8988T (cell line): ENCODE measurements around the gene KLF14.
A peak's percentile ranks its signal among the peaks of the same experiment; 100 is the strongest.
"Not testable (repeated sequence)": the region's sequence is repeated elsewhere in the genome, so short reads cannot be mapped to it uniquely, and the experiment has no call there.

Experiments used
- DNase-seq: peaks from one replicate; pipeline ENCODE4 v3.0.0; 2011

Gene KLF14

DNA sequence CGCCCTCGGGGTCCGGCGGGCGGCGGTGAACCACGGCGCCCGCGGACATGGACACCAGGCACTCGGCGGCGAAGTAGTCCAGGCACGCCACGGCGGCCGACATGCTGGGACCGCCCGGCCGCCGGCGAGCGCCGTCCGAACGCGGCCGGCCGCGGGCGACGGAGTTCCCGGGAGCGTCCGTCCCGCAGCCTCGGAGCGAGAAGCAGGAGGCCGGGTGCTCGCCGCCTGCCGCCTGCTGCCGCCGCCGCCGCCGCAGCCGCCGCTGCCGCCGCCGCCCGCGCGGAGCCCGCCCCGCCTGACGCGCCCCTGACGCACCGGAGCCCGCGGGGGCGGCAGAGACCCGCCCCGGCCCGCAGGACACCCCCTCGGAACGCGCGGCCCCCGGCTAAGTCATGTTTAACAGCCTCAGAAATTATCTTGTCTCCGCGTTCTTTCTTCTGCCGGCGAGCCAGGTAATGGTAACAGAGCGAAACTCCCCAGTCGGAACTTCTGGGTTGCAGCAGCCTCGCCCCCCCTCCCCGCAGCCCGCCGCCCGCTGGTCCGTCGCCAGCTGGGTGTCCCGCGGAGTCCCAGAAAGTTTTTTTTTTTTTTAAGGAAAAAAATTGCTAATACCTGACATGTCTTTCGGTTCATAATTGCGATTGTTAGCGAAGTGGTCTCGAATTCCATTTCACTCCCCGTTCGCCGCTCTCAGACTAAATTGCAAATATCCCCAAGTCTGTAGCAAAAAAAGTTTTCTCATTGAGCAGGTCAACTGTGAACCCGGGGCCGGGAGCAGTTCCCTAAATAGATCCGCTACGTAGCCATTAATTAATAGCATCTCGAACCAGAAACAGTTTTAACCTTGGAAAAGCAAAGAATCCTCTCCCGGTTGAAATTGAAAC lies at the start of gene KLF14:
KLF14 (minus strand) TSS at position 277 of the 884 bp plus-strand sequence; CDS start at position 103, 174 bp downstream.
- peak; percentile 58 for DNase-seq

DNA sequence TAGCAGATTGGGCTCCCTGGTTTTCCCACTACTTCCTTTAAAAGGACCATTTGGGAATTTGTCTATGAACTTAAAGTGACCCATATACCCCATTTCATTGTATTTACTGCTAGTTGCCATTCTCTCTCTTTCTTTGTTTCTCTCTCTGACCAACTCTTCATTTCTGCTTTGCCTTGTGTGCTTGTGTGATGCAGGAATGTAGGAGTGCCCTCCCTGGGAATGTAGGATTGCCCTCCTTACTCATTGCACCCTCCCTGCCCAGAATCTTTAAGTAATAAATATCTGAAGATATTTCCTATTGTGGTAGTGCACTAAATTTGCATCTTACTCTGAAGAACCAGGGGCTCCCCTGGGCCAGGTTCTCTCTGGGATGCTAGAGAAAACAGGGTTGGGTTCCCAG lies 47.3 kb upstream of the KLF14 start:
- no peak for DNase-seq

DNA sequence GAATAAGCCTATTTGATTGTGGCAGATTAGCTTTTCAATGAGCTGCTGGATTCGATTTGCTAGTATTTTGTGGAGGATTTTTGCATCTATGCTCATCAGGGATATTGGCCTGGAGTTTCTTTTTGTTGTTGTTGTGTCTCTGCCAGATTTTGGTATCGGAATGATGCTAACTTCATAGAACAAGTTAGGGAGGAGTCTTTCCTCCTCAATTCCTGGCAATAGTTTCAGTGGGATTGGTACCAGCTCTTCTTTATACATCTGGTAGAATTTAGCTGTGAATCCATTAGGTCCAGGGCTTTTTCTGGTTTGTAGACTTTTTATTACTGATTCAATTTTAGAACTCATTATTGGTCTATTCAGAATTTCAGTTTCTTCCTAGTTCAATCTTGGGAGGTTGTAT lies 43.4 kb upstream of the KLF14 start:
- no peak for DNase-seq

DNA sequence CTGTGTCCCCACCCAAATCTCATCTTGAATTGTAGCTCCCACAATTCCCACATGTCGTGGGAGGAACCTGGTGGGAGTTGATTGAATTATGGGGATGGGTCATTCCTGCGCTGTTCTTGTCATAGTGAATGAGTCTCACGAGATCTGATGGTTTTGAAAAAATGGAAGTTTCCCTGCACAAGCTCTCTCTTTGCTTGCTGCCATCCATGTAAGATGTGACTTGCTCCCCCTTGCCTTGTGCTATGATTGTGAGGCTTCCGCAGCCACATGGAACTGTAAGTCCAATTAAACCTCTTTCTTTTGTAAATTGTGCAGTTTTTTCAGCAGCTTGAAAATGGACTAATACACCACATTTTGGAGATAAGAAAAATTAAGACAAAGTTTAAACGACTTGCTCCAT lies 38.4 kb upstream of the KLF14 start:
- DNase-seq, result not testable (repeated sequence)

DNA sequence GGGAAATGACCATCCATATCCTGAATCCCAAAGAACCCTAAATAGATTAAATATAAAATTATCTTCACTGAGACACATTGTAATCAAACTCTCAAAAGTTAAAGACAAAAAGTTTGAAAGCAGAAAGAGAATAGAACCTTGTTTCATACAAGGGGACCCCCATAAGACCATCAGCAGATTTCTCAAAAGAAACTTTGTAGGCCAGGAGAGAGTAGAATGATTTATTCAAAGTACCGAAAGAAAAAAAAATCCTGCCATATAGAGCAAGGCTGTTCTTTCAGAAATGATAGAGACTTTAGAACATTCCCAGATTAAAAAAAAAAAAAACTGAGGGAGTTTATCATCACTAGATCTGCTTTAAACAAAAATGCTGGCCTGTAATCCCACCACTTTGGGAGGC lies 34.8 kb upstream of the KLF14 start:
- DNase-seq, result no peak

- not testable (repeated sequence) for DNase-seq
Measured at GRCh38 chr7:130764569-130764968, 30.6 kb upstream of the KLF14 start.

DNA sequence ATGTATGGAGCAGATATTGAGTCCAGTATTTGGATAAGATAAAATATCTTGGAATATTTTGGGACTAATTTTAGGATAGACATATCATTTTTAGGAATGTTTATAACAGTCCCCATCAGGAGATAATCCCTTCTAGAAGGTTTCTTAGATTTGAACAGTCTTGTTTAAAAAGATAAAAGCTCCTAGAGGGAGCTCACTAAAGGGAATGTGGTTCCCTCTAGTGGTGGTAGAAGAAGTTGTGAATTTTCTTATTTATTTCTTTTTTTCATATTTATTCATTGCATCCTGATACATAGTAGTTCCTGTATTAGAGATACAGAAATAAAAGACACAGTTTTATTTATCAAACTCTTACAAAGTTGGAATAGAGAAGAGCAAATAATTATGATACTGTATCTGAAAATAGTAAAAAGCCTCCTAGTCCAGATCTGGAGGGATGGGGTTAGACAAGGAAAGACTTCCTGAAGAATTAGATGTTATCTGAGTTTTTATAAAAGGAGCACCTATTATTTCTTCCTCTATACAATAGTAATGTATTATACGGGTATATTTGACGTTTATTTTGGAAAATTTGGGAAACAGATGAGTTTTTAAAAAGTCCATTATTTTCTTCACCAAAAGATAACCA lies 24.5 kb upstream of the KLF14 start:
- DNase-seq, result no peak

- no peak for DNase-seq
Measured at GRCh38 chr7:130756316-130756715, 22.3 kb upstream of the KLF14 start.

- no peak for DNase-seq
Measured at GRCh38 chr7:130752424-130752823, 18.4 kb upstream of the KLF14 start.

DNA sequence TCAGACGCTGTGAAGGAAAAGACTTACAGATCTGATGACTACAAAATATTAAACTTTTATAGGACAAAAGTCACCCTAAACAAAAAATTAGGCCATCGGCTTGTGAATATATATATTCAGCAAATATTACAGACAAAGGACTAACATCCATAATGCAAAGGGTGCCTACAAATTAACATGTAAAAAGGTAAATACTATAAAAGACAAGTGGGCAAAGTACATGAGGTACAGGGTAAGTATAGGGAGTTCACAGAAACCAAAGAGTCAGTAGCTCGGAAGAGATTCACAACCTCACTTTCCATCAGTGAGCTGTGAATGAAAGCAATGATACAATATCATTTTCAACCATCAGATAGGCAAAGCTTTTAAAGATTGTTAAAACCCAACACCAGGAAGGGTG lies 16.7 kb upstream of the KLF14 start:
- DNase-seq, result no peak

DNA sequence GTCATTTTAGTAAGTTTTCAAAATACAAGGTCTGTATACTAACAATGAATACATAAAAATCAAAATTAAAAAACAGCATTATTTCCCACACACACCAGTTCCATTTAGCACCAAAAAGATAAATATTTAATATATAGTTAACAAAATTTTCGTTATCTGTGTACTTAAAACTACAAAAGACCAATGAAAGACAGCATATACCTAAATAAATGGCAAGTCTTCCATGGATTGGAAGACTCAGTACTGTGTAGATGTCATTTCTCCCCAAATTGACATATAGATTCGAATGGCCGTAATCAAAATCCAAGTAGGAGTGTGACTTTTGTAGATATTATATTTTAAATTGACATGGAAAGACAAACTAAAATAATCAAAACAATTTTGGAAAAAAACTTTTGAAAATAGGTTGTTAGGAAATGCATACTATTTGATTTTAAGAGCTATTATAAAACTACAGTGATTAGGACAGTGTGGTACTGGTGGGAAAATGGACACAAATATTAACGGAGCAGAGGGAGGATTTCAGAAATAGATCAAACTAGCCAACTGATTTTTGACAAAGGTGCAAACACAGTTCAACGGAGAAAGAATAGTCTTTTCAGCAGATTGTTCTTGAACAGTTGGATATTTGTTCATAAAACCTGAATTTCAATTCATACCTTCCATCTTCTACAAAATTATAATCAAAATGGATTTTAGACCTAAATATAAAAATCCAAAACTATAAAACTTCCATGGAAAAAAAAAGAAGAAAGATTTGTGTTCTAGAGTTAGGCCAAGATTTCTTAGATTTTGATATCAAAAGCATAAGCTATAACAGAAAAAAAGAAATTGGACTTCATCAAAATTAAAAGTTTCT lies 14.8 kb upstream of the KLF14 start:
- no peak for DNase-seq

- DNase-seq, result no peak
Measured at GRCh38 chr7:130741331-130741995, 7.5 kb upstream of the KLF14 start.

DNA sequence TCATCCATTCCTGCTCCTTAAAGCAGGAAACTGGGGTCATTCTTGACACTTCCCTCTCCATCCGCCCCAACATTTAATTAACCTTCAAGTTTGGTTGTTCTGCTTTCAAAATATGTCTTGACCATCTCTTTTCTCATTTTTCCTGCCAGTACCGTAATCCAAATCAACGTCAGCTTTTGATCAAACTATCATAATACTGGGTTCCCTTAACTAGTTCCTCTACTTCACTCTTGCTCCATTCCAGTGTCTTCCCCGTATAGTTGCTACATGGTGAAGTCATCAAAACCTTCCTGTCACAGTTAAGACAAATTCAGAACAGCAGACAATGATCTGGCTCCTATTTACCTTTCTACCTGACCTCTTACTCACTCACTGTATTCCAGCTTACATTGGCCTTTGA lies 6.6 kb upstream of the KLF14 start:
- DNase-seq, result no peak

- DNase-seq, result no peak
Measured at GRCh38 chr7:130736298-130736900, 2.4 kb upstream of the KLF14 start.

GRCh38 chr7:130734815-130735716 lies 1.1 kb upstream of the KLF14 start:
- no peak for DNase-seq

- DNase-seq, result peak; percentile 14
Measured at GRCh38 chr7:130732980-130733930, 752 bp downstream of the KLF14 start.

GRCh38 chr7:130723784-130724183 lies 10.2 kb downstream of the KLF14 start:
- no peak for DNase-seq

DNA sequence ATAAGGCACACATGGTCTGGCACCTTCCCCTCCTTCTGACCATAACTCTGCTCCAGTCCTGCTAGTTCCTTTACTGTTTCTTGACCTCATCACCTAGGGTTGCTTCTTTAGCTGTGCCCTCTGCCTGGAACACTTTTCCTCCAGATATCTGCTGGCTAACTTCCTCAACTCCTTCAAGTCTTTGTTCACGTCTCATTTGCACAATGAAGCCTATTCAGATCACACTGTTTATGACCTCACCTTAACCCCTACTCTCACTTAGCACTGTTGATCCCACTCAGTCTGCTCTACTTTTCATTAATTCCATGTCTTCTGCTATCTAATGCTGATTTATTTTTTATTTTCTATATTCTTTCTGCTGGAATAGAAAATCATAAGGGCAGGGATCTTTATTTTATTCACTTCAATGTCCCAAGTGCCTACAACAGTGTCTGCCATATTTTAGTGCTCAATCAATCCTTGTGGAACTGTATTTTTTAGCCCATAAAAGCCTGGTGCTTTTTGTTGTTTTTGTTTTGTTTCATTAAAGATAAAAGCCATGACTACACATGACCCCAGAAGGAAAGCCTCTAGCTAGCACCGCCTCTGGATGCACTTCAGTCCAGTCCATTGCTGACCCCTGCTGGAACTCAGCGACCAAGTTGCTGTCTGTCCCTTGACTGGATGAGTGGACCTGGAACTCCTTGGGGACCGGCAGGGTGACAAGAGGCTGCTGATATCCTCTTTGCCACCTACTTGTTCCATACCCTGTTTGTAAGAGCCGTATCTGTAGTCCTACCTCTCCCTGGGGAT lies 12.3 kb downstream of the KLF14 start:
- DNase-seq, result no peak

DNA sequence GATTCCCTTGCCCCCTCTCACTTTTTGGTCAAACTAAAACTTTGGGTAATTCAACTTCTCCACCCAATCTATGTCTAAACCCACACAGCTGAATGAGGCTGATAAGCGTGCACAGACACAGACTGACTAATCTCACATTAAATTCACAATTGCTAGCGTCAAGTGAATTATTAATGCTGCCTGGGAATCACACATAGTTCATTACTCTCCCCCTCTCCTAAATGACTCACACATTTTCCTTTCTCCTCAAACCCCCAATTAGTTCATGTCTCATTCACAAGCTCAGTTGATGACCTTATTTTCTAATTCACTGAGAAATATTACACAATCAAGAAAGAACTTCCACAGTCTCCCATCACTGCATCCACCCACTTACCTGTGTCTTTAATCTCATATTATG lies 14.5 kb downstream of the KLF14 start:
- no peak for DNase-seq
